Liver (tissue), 9 donors: ENCODE results near the gene GRAMD4. TPM values are rescaled to one million over a fixed set of nuclear protein-coding genes. Genes with fewer than 3 reads are reported as not detected.

Experiments used
- DNase-seq: peaks from one replicate; pipeline ENCODE4 v3.0.0-alpha.2; 2017; ENCODE audit warnings: low spot score
- H3K27ac ChIP-seq, 2 donors: one replicate each; pipeline ENCODE4 v1.7.0; 2013; ENCODE audit warnings: inconsistent platforms in 2 of 2, low read length in 2 of 2, control low read depth in 1 of 2, low read depth in 1 of 2, mild to moderate bottlenecking in 1 of 2
- H3K27me3 ChIP-seq, 4 donors: one replicate each; pipeline versions ENCODE4 v1.6.1 to v1.7.0; 2013; ENCODE audit warnings: low read length in 3 of 4, inconsistent platforms in 1 of 4, mild to moderate bottlenecking in 1 of 4, moderate library complexity in 1 of 4; ENCODE audit not compliant: control insufficient read depth in 4 of 4, insufficient read depth in 4 of 4
- H3K36me3 ChIP-seq, 4 donors: one replicate each; pipeline versions ENCODE4 v1.6.1 to v1.7.0; 2013; ENCODE audit warnings: low read length in 3 of 4, mild to moderate bottlenecking in 3 of 4, low read depth in 1 of 4, moderate library complexity in 1 of 4; ENCODE audit not compliant: control insufficient read depth in 4 of 4, insufficient read depth in 3 of 4
- H3K4me1 ChIP-seq, 4 donors: one replicate each; pipeline versions ENCODE4 v1.6.1 to v1.7.0; 2013; ENCODE audit warnings: low read length in 3 of 4, mild to moderate bottlenecking in 3 of 4, moderate library complexity in 1 of 4; ENCODE audit not compliant: control insufficient read depth in 4 of 4, insufficient read depth in 4 of 4
- H3K4me3 ChIP-seq, 3 donors: one replicate each; pipeline versions ENCODE4 v1.6.1 to v1.7.0; 2013; ENCODE audit warnings: low read length in 3 of 3, control low read depth in 1 of 3, low read depth in 1 of 3, mild to moderate bottlenecking in 1 of 3
- H3K9ac ChIP-seq, 2 donors: one replicate each; pipeline ENCODE4 v1.7.0; 2013; ENCODE audit warnings: low read length in 2 of 2, mild to moderate bottlenecking in 2 of 2, moderate library complexity in 2 of 2, control low read depth in 1 of 2, low read depth in 1 of 2
- H3K9me3 ChIP-seq, 4 donors: one replicate each; pipeline versions ENCODE4 v1.6.1 to v1.7.0; 2013; ENCODE audit warnings: low read length in 3 of 4; ENCODE audit not compliant: control insufficient read depth in 4 of 4
- ATF3 ChIP-seq: IDR thresholded peaks from 2 replicates; pipeline ENCODE4 v1.6.1; 2016; ENCODE audit warnings: antibody characterized with exemption
- CTCF ChIP-seq: fragments of 150-350 bp; IDR thresholded peaks from 2 replicates; pipeline ENCODE4 v1.5.1; 2017; ENCODE audit warnings: improper control_type of control experiment, low read depth, low read length; ENCODE audit not compliant: missing input control
- FOXA2 ChIP-seq: IDR thresholded peaks from 2 replicates; pipeline ENCODE4 v1.6.1; 2016; ENCODE audit warnings: antibody characterized with exemption
- GABPA ChIP-seq, 2 donors: IDR thresholded peaks in 1 of 2; conservative IDR thresholded peaks in 1 of 2; 2 replicates each; pipeline ENCODE4 v1.6.1; 2016; ENCODE audit warnings: antibody characterized with exemption in 2 of 2, mild to moderate bottlenecking in 1 of 2, moderate library complexity in 1 of 2
- HNF4A ChIP-seq, 2 donors: conservative IDR thresholded peaks; 2 replicates each; pipeline ENCODE4 v1.6.1; 2016; ENCODE audit warnings: antibody characterized with exemption in 2 of 2, mild to moderate bottlenecking in 2 of 2
- HNF4G ChIP-seq: IDR thresholded peaks from 2 replicates; pipeline ENCODE4 v1.6.1; 2016; ENCODE audit warnings: antibody characterized with exemption
- MAX ChIP-seq: IDR thresholded peaks from 2 replicates; pipeline ENCODE4 v1.6.1; 2016; ENCODE audit warnings: antibody characterized with exemption
- NR2F2 ChIP-seq: IDR thresholded peaks from 2 replicates; pipeline ENCODE4 v1.6.1; 2016; ENCODE audit warnings: antibody characterized with exemption
- RAD21 ChIP-seq, 2 donors: IDR thresholded peaks; 2 replicates each; pipeline ENCODE4 v1.6.1; 2016; ENCODE audit warnings: antibody characterized with exemption in 2 of 2, mild to moderate bottlenecking in 2 of 2
- REST ChIP-seq: IDR thresholded peaks from 2 replicates; pipeline ENCODE4 v1.6.1; 2016; ENCODE audit warnings: antibody characterized with exemption, mild to moderate bottlenecking
- RXRA ChIP-seq, 2 donors: IDR thresholded peaks; 2 replicates each; pipeline ENCODE4 v1.6.1; 2017 to 2018; ENCODE audit warnings: antibody characterized with exemption in 2 of 2, mild to moderate bottlenecking in 1 of 2
- SP1 ChIP-seq: IDR thresholded peaks from 2 replicates; pipeline ENCODE4 v1.6.1; 2018; ENCODE audit warnings: antibody characterized with exemption, mild to moderate bottlenecking
- TAF1 ChIP-seq: conservative IDR thresholded peaks from 2 replicates; pipeline ENCODE4 v1.6.1; 2016; ENCODE audit warnings: antibody characterized with exemption, mild to moderate bottlenecking
- YY1 ChIP-seq: IDR thresholded peaks from 2 replicates; pipeline ENCODE4 v1.6.1; 2016; ENCODE audit warnings: antibody characterized with exemption, mild to moderate bottlenecking
- ZBTB33 ChIP-seq: IDR thresholded peaks from 2 replicates; pipeline ENCODE4 v1.6.1; 2016; ENCODE audit warnings: antibody characterized with exemption
- WGBS: extraction: QIAGEN DNeasy Blood & Tissue Kit; methylation state at CpG from one replicate; pipeline ENCODE4 v1.1.7; 2013; 5-methylcytosine and 5-hydroxymethylcytosine counted together
- polyA plus RNA-seq, 2 donors: library from polyadenylated mRNA; stranded (reverse) in 1 of 2; unstranded in 1 of 2; fragments of 200-250 nt in 1 of 2; fragments of >200 nt in 1 of 2; fragmentation: Nextera tagmentation in 1 of 2; extraction: Ambion mirVana in 1 of 2; gene quantifications; one replicate each; pipeline versions ENCODE4 v1.2.1 to v1.2.3, GENCODE V29; 2013 to 2015
- total RNA-seq, 2 donors: library from RNA; depleted of rRNA; stranded (reverse); fragments of >200 nt; gene quantifications; one replicate each; pipeline ENCODE4 v1.2.3, GENCODE V29; 2014
- donor health status: healthy.
- donor health status: healthy.
- donor health status: healthy.
- donor health status: healthy.
- donor health status: healthy.

Gene GRAMD4
- total and polyA plus RNA-seq, 4 donors: 2.7 to 53.5 (median 21.6) TPM

- Histone ChIP-seq H3K27ac (no peak overlapping the region), H3K4me1 (peaks cover 24 to 76% (median 44%) of the 10 kb centered on the region in 4 donors), H3K9me3 (no peaks in the 10 kb centered on the region), H3K27me3 (no peaks in the 10 kb centered on the region), H3K4me3 (no peak overlapping the region), H3K9ac (no peak overlapping the region), H3K36me3 (no peaks in the 10 kb centered on the region)
- no peak for DNase-seq
- WGBS: 92% methylated on average over 14 of the region's 14 CpGs
- TF ChIP-seq RXRA (IDR thresholded peaks at IDR 0.05): no peak
- TF ChIP-seq NR2F2: no peak
These were observed 34.9 kb downstream of the GRAMD4 start for GRCh38 chr22:46654927-46655595.

GRCh38 chr22:46655861-46656608 lies 35.8 kb downstream of the GRAMD4 start:
- no peaks in the 10 kb centered on the region for H3K36me3 ChIP-seq
- DNase-seq: peak; percentile 52
- no peaks in the 10 kb centered on the region for H3K27me3 ChIP-seq
- 63% methylated on average over 26 of the region's 26 CpGs for WGBS
- H3K9ac ChIP-seq: no peak overlapping the region
- peaks cover 24 to 76% (median 43%) of the 10 kb centered on the region in 4 donors for H3K4me1 ChIP-seq
- H3K9me3 ChIP-seq: no peaks in the 10 kb centered on the region
- TF ChIP-seq FOXA2 (peak; percentile 13), SP1 (peak; percentile 75), ATF3 (no peak), CTCF (peak; percentile 53), TAF1 (no peak), HNF4G (peak; percentile 26), NR2F2 (peak; percentile 91), RXRA (IDR thresholded peaks at IDR 0.05) (peak; percentile 96 to 99), MAX (no peak), ZBTB33 (no peak), RAD21 (IDR thresholded peaks at IDR 0.05) (peak; percentile 66 to 86), YY1 (peak; percentile 31), GABPA (IDR thresholded peaks at IDR 0.05 in 1 of 2, conservative IDR thresholded peaks at IDR 0.05 in 1 of 2) (no peak), HNF4A (conservative IDR thresholded peaks at IDR 0.05) (peak; percentile 88 to 90), REST (peak; percentile 21)
- H3K4me3 ChIP-seq: no peak overlapping the region
- H3K27ac ChIP-seq: peak overlapping the region in 1 of 2 donors; percentile 52
